Measurements from ENCODE around the gene ZNF470. TPM values are rescaled to one million over a fixed set of nuclear protein-coding genes. Genes with fewer than 3 reads are reported as not detected.

ZNF470 gene
- total RNA-seq, 2 donors from 2014 or later: 1.9 to 2.5 TPM

DNA sequence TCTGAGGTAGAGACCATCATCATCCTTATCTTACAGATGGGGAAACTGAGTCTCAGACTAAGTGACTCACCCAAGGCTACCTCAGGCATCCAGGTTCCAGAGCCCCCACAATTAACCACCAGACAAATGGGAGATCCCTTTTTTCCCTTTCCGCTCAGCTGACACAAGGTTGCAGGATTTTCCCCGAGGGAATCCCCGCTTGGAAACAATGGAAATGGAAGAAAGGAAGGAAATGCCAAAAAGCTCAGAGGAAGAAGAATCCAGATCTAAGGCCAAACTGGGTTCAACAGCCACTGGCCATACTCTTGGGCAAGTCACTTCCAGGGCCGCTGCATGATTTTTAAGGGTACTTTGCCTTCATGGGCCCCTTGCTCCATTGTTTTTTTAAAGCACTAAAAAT, 29.4 kb downstream of the ZNF470 start:
- H3K27me3 ChIP-seq: no peaks in the 10 kb centered on the region
- H3K36me3 ChIP-seq: peaks cover 4% of the 10 kb centered on the region
- TF ChIP-seq, protein P1, sequence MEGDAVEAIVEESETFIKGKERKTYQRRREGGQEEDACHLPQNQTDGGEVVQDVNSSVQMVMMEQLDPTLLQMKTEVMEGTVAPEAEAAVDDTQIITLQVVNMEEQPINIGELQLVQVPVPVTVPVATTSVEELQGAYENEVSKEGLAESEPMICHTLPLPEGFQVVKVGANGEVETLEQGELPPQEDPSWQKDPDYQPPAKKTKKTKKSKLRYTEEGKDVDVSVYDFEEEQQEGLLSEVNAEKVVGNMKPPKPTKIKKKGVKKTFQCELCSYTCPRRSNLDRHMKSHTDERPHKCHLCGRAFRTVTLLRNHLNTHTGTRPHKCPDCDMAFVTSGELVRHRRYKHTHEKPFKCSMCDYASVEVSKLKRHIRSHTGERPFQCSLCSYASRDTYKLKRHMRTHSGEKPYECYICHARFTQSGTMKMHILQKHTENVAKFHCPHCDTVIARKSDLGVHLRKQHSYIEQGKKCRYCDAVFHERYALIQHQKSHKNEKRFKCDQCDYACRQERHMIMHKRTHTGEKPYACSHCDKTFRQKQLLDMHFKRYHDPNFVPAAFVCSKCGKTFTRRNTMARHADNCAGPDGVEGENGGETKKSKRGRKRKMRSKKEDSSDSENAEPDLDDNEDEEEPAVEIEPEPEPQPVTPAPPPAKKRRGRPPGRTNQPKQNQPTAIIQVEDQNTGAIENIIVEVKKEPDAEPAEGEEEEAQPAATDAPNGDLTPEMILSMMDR (IDR thresholded peaks at IDR 0.05): no peak
- DNase-seq (ENCODE audit: low spot score): no peak
- H3K9me3 ChIP-seq: no peaks in the 10 kb centered on the region
- H3K4me1 ChIP-seq: peaks cover 0 to 19% of the 10 kb centered on the region in 2 donors
- peak overlapping the region; percentile 5 to 7 for H3K27ac ChIP-seq
- no peak overlapping the region for H3K4me3 ChIP-seq

DNA sequence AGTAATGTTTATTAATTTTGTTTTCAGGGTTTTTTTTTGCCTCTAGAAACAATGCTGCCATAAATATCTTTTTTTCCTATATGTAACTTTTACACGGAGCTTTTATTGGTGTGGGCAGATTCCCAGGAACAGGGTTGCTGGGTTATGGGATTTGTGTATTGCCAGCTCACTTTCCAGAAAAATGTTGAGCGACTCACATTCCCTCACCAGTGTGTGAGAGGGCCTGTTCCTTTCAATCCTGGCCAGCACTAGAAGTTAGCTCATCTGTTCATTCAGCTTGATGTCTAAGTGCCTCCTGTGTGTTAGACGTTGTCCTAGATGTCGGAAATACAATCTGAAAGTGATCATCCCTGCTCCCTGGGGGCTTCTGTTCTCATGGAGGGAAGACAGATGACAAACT, 30.4 kb downstream of the ZNF470 start:
- TF ChIP-seq, protein P1 (IDR thresholded peaks at IDR 0.05): no peak
- H3K36me3 ChIP-seq: peaks cover 8% of the 10 kb centered on the region
- H3K4me1 ChIP-seq: peaks cover 0 to 19% of the 10 kb centered on the region in 2 donors
- H3K27ac ChIP-seq: no peak overlapping the region
- no peak for DNase-seq (ENCODE audit: low spot score)
- H3K9me3 ChIP-seq: no peaks in the 10 kb centered on the region
- H3K27me3 ChIP-seq: no peaks in the 10 kb centered on the region
- no peak overlapping the region for H3K4me3 ChIP-seq

DNA sequence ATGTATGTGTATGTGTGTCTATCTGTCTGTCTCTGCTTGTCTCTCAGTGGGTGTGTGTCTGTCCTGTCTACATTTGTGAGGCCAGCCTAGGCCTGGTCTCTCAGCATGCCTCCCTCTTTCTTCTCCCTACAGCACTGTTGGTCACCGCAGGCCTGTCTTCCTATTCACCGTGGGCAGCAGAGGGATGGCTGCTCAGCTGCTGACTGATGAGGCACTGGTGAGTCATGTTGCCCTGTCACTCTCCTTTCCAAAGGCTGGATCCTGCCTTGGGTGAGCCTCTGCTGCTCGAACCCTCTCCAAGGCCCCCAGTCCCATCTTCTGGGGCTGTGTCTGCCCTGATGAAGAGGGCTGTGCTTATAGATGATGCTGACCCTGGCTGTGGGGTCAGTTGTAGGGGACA, 34.1 kb downstream of the ZNF470 start:
- H3K27me3 ChIP-seq: no peaks in the 10 kb centered on the region
- peaks cover 24% of the 10 kb centered on the region for H3K36me3 ChIP-seq
- TF ChIP-seq, protein P1 (IDR thresholded peaks at IDR 0.05): no peak
- no peak overlapping the region for H3K27ac ChIP-seq
- H3K4me1 ChIP-seq: peaks cover 0 to 11% of the 10 kb centered on the region in 2 donors
- no peak for DNase-seq (ENCODE audit: low spot score)
- peaks cover 0 to 19% of the 10 kb centered on the region in 2 donors for H3K9me3 ChIP-seq
- H3K4me3 ChIP-seq: no peak overlapping the region

DNA sequence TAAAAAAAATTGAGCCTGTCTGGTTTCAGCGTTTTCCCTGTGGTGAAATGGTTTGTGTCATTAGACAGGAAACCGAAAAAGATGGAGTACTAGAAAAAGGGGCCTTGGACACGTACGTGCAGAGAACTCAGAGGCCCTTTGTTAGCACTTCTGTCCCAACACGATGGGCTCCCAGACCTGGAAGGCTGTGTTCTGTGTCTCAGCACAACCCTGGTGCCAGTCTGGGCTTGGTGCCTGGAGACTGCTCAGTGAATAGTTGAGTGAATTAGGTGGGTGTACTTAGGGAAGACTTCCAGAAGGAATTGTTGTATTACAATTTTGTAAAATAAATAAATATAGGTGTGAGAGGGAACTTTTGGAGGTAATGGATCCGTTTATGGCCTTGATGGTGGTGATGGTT, 36.6 kb downstream of the ZNF470 start:
- peaks cover 24% of the 10 kb centered on the region for H3K36me3 ChIP-seq
- H3K4me1 ChIP-seq: peaks cover 0 to 5% of the 10 kb centered on the region in 2 donors
- DNase-seq (ENCODE audit: low spot score): no peak
- no peaks in the 10 kb centered on the region for H3K27me3 ChIP-seq
- TF ChIP-seq, protein P1 (IDR thresholded peaks at IDR 0.05): no peak
- no peak overlapping the region for H3K27ac ChIP-seq
- no peak overlapping the region for H3K4me3 ChIP-seq
- peaks cover 0 to 25% of the 10 kb centered on the region in 2 donors for H3K9me3 ChIP-seq

DNA sequence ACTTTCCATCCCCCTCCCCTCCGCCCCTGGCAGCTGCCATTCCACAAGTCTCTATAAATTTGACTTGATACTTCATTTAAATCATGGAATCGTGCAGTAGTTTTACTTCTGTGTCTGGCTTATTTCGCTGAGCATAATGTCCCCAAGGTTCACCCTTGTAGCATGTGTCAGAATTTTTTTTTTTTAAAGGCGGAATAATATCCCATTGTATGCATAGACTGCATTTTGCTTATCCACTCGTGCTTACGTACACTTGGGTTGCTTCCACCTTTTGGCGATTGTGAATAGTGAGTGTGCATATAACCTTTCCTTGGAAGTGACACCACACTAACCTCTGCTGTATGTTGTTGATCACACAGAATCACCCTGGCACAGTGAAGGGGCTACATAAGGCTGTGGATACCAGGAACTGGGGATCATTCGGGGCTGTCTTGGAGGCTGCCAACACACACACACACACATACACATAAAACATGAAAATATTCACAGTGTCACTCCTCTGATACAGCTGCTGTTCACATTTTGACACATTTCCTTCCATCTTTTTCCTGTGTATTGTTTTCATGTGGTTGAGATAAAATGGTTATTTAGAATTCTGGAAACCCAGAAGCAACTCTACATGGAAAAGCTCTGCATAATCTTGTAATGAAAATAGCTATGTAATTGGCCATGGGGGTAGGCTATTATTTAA, 41.2 kb downstream of the ZNF470 start:
- no peak for DNase-seq (ENCODE audit: low spot score)
- Histone ChIP-seq H3K27ac (no peak overlapping the region), H3K4me1 (peaks cover 0 to 6% of the 10 kb centered on the region in 2 donors), H3K36me3 (peaks cover 9% of the 10 kb centered on the region), H3K27me3 (no peaks in the 10 kb centered on the region), H3K4me3 (no peak overlapping the region), H3K9me3 (peaks cover 0 to 25% of the 10 kb centered on the region in 2 donors)
- TF ChIP-seq, protein P1 (IDR thresholded peaks at IDR 0.05): no peak

DNA sequence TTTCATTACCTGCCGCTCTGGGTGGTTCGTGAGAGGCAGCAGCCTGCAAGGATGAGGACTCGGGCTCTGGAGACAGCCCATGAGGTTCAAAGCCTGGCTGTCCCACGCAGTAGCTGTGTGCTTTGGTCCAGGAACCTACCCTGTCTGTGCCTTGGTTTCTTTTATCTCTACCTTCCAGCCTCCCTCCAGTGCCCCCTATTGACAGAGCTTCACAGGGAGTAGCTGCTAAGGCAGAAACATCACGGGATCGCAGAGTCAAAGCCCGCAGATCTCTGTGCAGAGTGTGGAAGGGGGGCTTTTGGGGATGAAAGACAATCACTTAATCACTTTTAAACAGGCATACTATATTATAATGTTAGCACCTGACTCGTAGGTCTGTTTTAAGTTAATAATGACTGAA, 44.0 kb downstream of the ZNF470 start:
- DNase-seq (ENCODE audit: low spot score): no peak
- Histone ChIP-seq H3K27ac (no peak overlapping the region), H3K4me3 (no peak overlapping the region), H3K36me3 (no peaks in the 10 kb centered on the region), H3K9me3 (peaks cover 0 to 7% of the 10 kb centered on the region in 2 donors), H3K4me1 (peaks cover 0 to 6% of the 10 kb centered on the region in 2 donors), H3K27me3 (no peaks in the 10 kb centered on the region)
- TF ChIP-seq, protein P1 (IDR thresholded peaks at IDR 0.05): no peak
